Measurements from ENCODE around the gene YIPF1. TPM values are rescaled to one million over a fixed set of nuclear protein-coding genes. Genes with fewer than 3 reads are reported as not detected.

Gene YIPF1
- total and polyA plus RNA-seq, 11 donors: 8.7 to 29.5 (median 14.4) TPM

GRCh38 chr1:53892911-53893310, 3.3 kb upstream of the YIPF1 start:
- Histone ChIP-seq H3K4me3 (no peak overlapping the region), H3K36me3 (peaks cover 0 to 9% (median 0%) of the 10 kb centered on the region in 9 donors), H3K4me1 (peaks cover 0 to 69% (median 8%) of the 10 kb centered on the region in 12 donors), H3K27me3 (no peaks in the 10 kb centered on the region), H3K27ac (peak overlapping the region in 2 of 12 donors; percentile 19 to 85), H3K9me3 (no peaks in the 10 kb centered on the region)
- TF ChIP-seq POLR2A (IDR thresholded peaks at IDR 0.05) (no peak), CTCF (IDR thresholded peaks at IDR 0.05) (no peak)
- WGBS, 4 donors: 59 to 81% (median 72%) methylated on average over 5 of the region's 5 CpGs
- ATAC-seq (peak in 1 of 4 donors; percentile 18), DNase-seq (peak in 4 of 5 donors; percentile 23 to 34 (median 28))
- intact Hi-C loops (cut with DNase I): loop anchor here in 2 of 10 donors (5.0 to 10.0 kb wide), 2 partner anchors 54 to 162 kb away; partner anchors contain the start of genes IFT25 (in 2 of the 2), LRRC42 (in 2 of the 2), TCEANC2 (in 1 of the 2) and TMEM59 (in 1 of the 2)

GRCh38 chr1:53891678-53892077, 2.1 kb upstream of the YIPF1 start:
- no peaks in the 10 kb centered on the region for H3K9me3 ChIP-seq
- 62 to 97% (median 96%) methylated on average over 2 of the region's 2 CpGs for WGBS, 4 donors
- TF ChIP-seq POLR2A (IDR thresholded peaks at IDR 0.05) (no peak), CTCF (IDR thresholded peaks at IDR 0.05) (no peak)
- H3K4me1 ChIP-seq: peaks cover 0 to 62% (median 8%) of the 10 kb centered on the region in 12 donors
- DNase-seq (no peak), ATAC-seq (no peak)
- intact Hi-C loops (cut with DNase I): loop anchor here in 4 of 10 donors (2.0 to 10.0 kb wide), 4 partner anchors 53 to 163 kb away; partner anchors contain the start of genes IFT25 (in 3 of the 4), LRRC42 (in 3 of the 4), TCEANC2 (in 1 of the 4) and TMEM59 (in 1 of the 4)
- H3K27me3 ChIP-seq: no peaks in the 10 kb centered on the region
- H3K4me3 ChIP-seq: no peak overlapping the region
- peak overlapping the region in 1 of 12 donors; percentile 85 for H3K27ac ChIP-seq
- H3K36me3 ChIP-seq: peaks cover 0 to 22% (median 5%) of the 10 kb centered on the region in 9 donors

DNA sequence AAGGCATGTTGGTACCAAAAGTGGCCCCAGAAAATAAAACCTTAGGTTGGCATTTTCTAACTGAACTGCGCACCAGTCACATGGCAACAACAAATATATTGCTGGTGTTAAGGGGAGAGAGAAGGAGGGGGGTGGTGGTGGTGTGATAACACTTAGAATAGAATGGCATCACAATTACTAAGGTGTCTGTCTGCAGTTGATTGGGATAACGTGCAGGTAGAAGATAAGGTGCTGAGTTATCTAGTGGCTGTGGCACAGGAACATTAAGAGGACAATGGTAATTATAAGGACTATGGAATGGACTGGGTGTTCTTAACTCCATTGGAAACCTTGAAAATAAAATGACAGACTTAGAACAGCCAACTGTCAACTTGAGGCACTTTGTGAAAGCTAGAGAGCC, 1.4 kb upstream of the YIPF1 start:
- WGBS, 4 donors: 75 to 88% (median 81%) methylated on average over 2 of the region's 2 CpGs
- Histone ChIP-seq H3K36me3 (peaks cover 0 to 28% (median 9%) of the 10 kb centered on the region in 9 donors), H3K27me3 (no peaks in the 10 kb centered on the region), H3K4me1 (peaks cover 0 to 56% (median 8%) of the 10 kb centered on the region in 12 donors), H3K4me3 (peak overlapping the region in 1 of 12 donors; percentile 100), H3K9me3 (no peaks in the 10 kb centered on the region), H3K27ac (peak overlapping the region in 1 of 12 donors; percentile 92)
- intact Hi-C loops (cut with DNase I): loop anchor here in 4 of 10 donors (2.0 to 10.0 kb wide), 4 partner anchors 54 to 164 kb away; partner anchors contain the start of genes IFT25 (in 3 of the 4), LRRC42 (in 3 of the 4), TCEANC2 (in 1 of the 4) and TMEM59 (in 1 of the 4)
- no peak for TF ChIP-seq CTCF (IDR thresholded peaks at IDR 0.05)
- TF ChIP-seq POLR2A (IDR thresholded peaks at IDR 0.05): no peak
- no peak for ATAC-seq
- no peak for DNase-seq

GRCh38 chr1:53890522-53890941, 935 bp upstream of the YIPF1 start:
- TF ChIP-seq POLR2A (IDR thresholded peaks at IDR 0.05) (no peak), CTCF (IDR thresholded peaks at IDR 0.05) (no peak)
- 74 to 81% (median 75%) methylated on average over 7 of the region's 7 CpGs for WGBS, 4 donors
- ATAC-seq (no peak), DNase-seq (no peak)
- Histone ChIP-seq H3K27ac (peak overlapping the region in 6 of 12 donors; percentile 16 to 92 (median 78)), H3K4me3 (peak overlapping the region in 10 of 12 donors; percentile 55 to 100 (median 82)), H3K4me1 (peaks cover 0 to 52% (median 8%) of the 10 kb centered on the region in 12 donors), H3K36me3 (peaks cover 0 to 33% (median 11%) of the 10 kb centered on the region in 9 donors), H3K27me3 (no peaks in the 10 kb centered on the region), H3K9me3 (no peaks in the 10 kb centered on the region)
- intact Hi-C loops (cut with DNase I): loop anchor here in 4 of 10 donors (2.0 to 10.0 kb wide), 4 partner anchors 54 to 164 kb away; partner anchors contain the start of genes IFT25 (in 3 of the 4), LRRC42 (in 3 of the 4), TCEANC2 (in 1 of the 4) and TMEM59 (in 1 of the 4)

All from heart left ventricle (tissue), 16 donors.